ACC112 (cell line): ENCODE measurements around the gene MANF.

Source experiments
- H2AFZ ChIP-seq: fragments of 200-600 bp; sonication (generic); one replicate; pipeline ENCODE4 v1.6.0; 2017; ENCODE audit warnings: antibody characterized with exemption, low read length; ENCODE audit not compliant: unreplicated experiment
- H3K27ac ChIP-seq: fragments of 200-600 bp; sonication (generic); 2 replicates; pipeline ENCODE4 v1.5.1; 2014; ENCODE audit warnings: low read depth, mild to moderate bottlenecking, antibody characterized with exemption, low read length, moderate library complexity
- H3K27me3 ChIP-seq: fragments of 200-600 bp; sonication (generic); 2 replicates; pipeline ENCODE4 v1.6.1; 2014; ENCODE audit warnings: mild to moderate bottlenecking, antibody characterized with exemption, low read length, moderate library complexity, mixed read lengths; ENCODE audit not compliant: insufficient read depth
- H3K36me3 ChIP-seq: fragments of 200-600 bp; sonication (generic); 2 replicates; pipeline ENCODE4 v1.6.1; 2016; ENCODE audit warnings: mild to moderate bottlenecking, antibody characterized with exemption, low read length, moderate library complexity, mixed read lengths; ENCODE audit not compliant: insufficient read depth
- H3K4me1 ChIP-seq: fragments of 200-600 bp; sonication (generic); one replicate; pipeline ENCODE4 v1.6.1; 2016; ENCODE audit warnings: low read length, mixed read lengths; ENCODE audit not compliant: insufficient read depth, unreplicated experiment, control insufficient read depth
- H3K4me3 ChIP-seq: fragments of 200-600 bp; sonication (generic); 2 replicates; pipeline ENCODE4 v1.5.1; 2014; ENCODE audit warnings: mild to moderate bottlenecking, low read depth, low read length
- H3K79me2 ChIP-seq: fragments of 200-600 bp; sonication (generic); one replicate; pipeline ENCODE4 v1.6.0; 2016; ENCODE audit warnings: low read length; ENCODE audit not compliant: control insufficient read depth, unreplicated experiment, insufficient read depth

The MANF gene

DNA sequence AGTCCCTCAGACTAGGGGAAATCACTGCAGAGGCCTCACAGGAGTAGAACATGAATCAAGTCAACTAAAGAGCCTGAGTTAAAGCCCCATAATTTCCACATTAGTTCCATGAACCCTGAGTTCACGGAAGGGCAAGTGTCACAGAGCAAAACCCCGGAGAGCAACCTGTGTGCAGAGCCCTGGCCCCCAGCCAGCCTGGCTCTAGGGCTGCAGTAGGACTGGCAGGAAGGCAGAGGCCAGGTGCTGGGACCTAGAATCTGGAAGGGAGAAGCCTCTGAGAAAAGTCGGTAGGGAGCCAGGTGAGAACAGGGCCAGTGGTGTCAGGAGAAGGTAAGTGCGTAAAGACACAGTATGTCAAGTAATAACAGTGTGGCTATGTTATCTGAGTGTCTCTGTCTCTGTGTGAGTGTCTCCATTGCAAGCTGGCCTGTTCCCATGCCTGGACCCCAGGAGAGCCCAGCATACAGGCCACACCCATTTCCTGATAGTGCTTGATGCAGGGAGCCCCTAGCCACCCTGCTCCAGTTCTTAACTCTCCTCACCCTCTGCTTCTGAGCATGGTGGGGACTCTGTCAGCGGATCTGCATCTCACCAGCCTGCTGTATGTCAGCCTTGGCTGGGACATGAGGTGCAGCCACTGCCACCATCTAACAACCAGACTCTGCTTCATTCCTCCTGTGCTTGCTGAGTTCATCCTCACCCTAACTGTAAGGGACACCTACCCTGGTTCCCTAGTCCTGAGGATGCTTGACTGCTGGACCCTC is 11.3 kb upstream of the MANF start:
- Histone ChIP-seq H3K36me3 (no peaks in the 10 kb centered on the region), H3K4me3 (no peak overlapping the region), H3K4me1 (no peaks in the 10 kb centered on the region), H2AFZ (no peak overlapping the region), H3K79me2 (no peaks in the 10 kb centered on the region), H3K27me3 (no peaks in the 10 kb centered on the region), H3K27ac (no peak overlapping the region)

DNA sequence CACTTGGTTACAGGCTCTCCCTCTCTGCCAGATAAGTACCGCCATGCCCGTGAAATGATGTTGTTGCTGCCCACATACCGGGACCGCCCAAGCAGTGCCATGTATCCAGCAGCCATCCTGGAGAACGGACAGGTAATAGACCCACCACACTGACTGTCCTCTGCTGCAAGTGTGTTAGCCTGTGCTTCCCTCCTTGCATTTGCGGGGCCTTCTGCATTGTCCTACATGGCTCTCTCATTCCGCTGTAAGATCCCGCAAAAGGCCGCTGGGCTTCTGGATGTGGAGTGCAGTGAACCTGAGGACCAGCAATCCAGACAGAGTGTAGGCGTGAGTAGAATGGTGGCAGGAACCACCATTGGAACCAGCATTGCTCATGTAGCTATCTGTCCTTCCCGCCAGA is 10.6 kb upstream of the MANF start:
- no peaks in the 10 kb centered on the region for H3K4me1 ChIP-seq
- no peaks in the 10 kb centered on the region for H3K79me2 ChIP-seq
- H3K27ac ChIP-seq, result no peak overlapping the region
- H3K36me3 ChIP-seq, result no peaks in the 10 kb centered on the region
- H3K4me3 ChIP-seq, result no peak overlapping the region
- no peak overlapping the region for H2AFZ ChIP-seq
- H3K27me3 ChIP-seq, result no peaks in the 10 kb centered on the region

DNA sequence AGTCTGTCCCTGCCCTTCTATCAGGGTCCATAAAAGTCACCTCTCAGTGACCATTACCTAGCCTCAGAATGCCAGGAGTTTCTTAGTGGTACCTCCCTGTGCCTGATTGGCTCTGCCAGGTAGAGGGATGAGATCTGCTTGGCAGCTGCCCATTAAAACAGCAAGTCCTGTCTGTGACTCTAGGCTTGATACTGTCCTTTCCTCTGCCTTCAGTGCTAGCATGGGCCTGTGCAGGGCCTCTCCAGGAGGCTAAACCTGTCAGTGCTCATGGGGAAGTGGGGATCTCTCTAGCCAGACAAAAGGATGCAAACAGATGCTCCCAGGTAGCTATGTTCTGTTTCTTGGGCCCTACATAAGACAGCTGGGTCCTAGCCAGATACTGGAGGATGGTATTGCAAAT is 10.0 kb upstream of the MANF start:
- Histone ChIP-seq H3K36me3 (no peaks in the 10 kb centered on the region), H3K79me2 (no peaks in the 10 kb centered on the region), H3K27ac (no peak overlapping the region), H2AFZ (no peak overlapping the region), H3K4me3 (no peak overlapping the region), H3K27me3 (no peaks in the 10 kb centered on the region), H3K4me1 (no peaks in the 10 kb centered on the region)

DNA sequence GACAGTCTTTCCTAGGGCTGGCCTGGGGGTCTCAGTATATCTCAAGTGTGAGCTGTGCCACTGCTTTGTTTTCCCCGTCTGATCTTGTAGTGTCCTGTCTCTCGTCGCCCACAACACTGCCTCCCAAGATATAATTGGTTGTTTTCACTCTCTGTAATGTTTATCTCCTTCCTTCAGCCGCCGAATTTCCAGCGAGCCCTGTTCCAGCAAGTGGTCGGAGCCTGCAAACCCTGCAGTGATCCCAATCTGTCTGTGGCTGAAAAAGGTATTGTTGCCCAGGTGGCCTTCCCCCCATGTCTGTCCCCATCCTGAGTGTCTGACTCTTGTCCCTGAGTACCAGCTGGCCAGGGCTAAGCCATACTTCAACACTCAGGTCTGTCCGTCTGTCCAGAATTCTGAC is 9.5 kb upstream of the MANF start:
- no peaks in the 10 kb centered on the region for H3K36me3 ChIP-seq
- no peak overlapping the region for H3K27ac ChIP-seq
- no peaks in the 10 kb centered on the region for H3K4me1 ChIP-seq
- no peaks in the 10 kb centered on the region for H3K27me3 ChIP-seq
- H3K4me3 ChIP-seq, result no peak overlapping the region
- no peak overlapping the region for H2AFZ ChIP-seq
- no peaks in the 10 kb centered on the region for H3K79me2 ChIP-seq

DNA sequence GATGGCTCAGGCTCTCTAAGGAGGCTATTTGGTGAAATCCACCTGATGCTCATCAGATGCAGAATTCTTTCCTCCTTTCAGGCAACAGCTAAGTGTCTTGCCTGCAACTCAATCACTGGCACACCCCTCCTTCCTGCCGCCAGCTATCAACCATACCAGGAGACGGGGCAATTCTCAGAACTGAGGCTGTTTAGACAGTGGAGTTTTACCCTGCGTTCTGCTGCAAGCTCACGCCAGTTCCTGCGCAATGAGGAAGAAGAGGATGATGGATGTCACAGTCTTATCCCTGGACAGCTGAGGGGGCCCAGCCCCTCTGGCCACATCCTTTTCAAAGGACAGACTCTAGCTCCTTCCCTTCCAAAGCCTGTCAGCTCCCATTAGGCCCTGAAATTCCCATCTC is 7.0 kb upstream of the MANF start:
- Histone ChIP-seq H3K27ac (no peak overlapping the region), H3K79me2 (peaks cover 1% of the 10 kb centered on the region), H3K4me3 (no peak overlapping the region), H3K27me3 (no peaks in the 10 kb centered on the region), H2AFZ (no peak overlapping the region), H3K4me1 (peaks cover under 1% of the 10 kb centered on the region), H3K36me3 (no peaks in the 10 kb centered on the region)

DNA sequence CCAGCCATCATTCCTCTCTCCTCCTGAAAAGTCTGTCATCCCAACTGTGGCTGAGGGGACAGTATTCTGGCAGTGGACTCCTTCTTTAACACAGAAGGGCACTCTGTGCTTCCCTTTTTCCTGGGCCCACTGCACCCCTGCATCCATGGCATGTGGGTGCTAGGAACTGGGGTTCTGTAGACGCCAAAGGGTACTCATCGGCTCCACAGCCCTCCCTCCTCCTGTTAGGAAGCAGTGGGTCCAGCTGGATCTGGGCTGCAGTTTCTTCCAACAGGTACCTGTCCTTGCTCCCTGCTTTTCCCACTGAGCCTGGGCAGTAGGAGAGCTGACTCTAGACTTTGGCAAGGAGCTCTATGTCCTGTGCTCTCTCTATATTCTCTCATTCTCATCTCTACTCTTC is 6.4 kb upstream of the MANF start:
- Histone ChIP-seq H3K36me3 (no peaks in the 10 kb centered on the region), H2AFZ (no peak overlapping the region), H3K4me1 (peaks cover 7% of the 10 kb centered on the region), H3K27me3 (no peaks in the 10 kb centered on the region), H3K79me2 (peaks cover 8% of the 10 kb centered on the region), H3K27ac (no peak overlapping the region), H3K4me3 (no peak overlapping the region)

DNA sequence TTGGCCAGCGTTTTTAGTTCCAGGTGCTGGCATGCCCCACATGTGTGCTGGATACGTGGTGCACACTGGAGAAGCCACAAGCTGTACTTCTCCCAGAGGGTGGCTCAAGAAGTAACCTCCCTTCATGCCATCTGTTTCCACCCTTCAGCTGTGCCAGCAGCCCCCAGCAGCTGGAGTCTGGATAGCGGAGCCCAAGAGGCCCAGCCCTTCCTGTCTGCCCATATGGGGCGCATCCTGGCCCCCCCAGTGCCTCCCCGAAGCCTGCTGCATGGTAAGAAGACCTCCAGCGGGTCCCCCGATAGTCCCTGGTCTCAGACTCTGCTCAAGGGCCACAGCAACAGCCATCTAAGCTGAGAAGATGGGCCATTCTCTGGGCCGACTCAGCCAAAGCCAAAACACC is 5.8 kb upstream of the MANF start:
- Histone ChIP-seq H3K27ac (no peak overlapping the region), H3K4me1 (peaks cover 7% of the 10 kb centered on the region), H3K79me2 (peaks cover 13% of the 10 kb centered on the region), H3K36me3 (no peaks in the 10 kb centered on the region), H2AFZ (no peak overlapping the region), H3K4me3 (no peak overlapping the region), H3K27me3 (no peaks in the 10 kb centered on the region)

DNA sequence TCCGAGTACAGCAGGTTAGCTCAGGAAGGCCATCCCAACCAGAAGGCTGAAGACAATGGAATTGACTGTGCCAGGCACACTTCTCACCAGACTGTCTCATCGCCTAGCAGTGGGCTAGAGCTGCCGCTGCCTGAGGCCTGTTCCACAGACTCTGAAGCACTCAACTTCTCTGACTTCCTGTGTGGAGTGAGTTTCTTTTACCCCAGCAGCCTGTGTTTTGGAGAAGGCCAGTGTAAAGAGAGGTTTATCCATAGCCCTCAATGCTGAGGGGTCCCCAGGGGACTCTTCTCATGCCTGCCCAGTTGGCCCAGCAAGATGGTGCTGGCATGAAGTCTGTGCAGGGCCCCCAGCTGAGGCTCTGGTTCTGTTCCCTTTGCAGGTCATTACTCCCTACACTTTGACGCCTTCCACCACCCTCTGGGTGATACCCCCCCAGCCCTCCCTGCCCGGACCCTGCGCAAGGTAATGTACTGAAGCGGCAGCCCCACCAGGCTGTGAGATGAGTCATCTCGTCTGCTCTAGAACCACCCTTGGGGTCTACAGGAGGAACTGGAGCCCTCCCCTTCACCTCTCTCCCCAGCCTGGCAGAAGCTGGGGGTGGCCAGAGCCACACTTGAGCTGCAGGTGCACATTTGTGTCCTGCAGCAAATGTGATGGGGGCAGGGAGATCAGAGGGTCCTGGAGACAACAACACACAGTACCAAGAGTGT is 5.2 kb upstream of the MANF start:
- Histone ChIP-seq H3K4me1 (peaks cover 7% of the 10 kb centered on the region), H3K4me3 (no peak overlapping the region), H3K27me3 (no peaks in the 10 kb centered on the region), H3K36me3 (no peaks in the 10 kb centered on the region), H3K27ac (no peak overlapping the region), H3K79me2 (peaks cover 18% of the 10 kb centered on the region), H2AFZ (no peak overlapping the region)

DNA sequence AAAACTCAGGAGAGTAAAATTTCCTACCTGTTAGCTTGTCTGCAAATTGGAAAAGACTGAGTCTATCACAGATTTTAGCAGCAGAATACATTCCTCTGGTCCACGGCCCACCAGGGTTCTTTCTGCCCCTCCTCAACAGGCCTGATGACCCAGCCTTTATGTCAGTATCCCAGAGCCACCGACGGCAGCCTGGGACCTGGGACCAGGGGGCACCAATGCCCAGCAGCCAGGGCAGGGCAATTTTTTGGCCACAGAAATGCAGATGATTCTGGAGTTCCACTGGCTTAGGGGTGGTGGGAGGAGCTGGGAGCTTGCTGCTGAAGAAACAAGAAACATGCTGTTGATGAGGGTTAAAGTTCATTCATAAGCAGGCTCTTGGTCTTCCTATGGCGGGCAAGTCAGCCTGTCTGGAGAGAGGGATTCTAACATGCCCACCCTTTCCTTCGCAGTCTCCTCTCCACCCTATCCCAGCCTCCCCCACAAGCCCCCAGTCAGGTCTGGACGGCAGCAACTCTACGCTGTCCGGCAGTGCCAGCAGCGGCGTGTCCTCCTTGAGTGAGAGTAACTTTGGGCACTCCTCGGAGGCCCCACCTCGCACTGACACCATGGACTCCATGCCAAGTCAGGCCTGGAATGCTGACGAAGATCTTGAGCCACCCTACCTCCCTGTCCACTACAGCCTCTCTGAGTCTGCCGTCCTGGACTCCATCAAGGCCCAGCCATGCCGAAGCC is 4.3 kb upstream of the MANF start:
- Histone ChIP-seq H3K4me3 (no peak overlapping the region), H3K27ac (no peak overlapping the region), H3K36me3 (no peaks in the 10 kb centered on the region), H3K27me3 (no peaks in the 10 kb centered on the region), H3K79me2 (peaks cover 25% of the 10 kb centered on the region), H2AFZ (no peak overlapping the region), H3K4me1 (peaks cover 7% of the 10 kb centered on the region)

DNA sequence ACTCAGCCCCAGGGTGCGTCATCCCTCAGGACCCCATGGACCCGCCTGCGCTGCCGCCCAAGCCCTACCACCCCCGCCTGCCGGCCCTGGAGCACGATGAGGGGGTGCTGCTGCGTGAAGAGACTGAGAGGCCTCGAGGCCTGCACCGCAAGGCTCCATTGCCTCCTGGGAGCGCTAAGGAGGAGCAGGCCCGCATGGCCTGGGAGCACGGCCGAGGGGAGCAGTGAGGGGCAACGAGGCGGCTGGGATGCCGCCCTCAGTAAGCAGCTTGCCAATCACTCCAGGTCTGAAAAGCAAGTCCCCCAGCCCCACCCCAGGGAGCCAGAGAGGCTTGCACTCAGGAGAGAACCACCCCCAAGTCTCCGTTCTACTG is 3.8 kb upstream of the MANF start:
- no peak overlapping the region for H2AFZ ChIP-seq
- H3K4me3 ChIP-seq, result no peak overlapping the region
- peaks cover 7% of the 10 kb centered on the region for H3K4me1 ChIP-seq
- peaks cover 30% of the 10 kb centered on the region for H3K79me2 ChIP-seq
- H3K27ac ChIP-seq, result no peak overlapping the region
- H3K36me3 ChIP-seq, result no peaks in the 10 kb centered on the region
- no peaks in the 10 kb centered on the region for H3K27me3 ChIP-seq
